ENCODE results near the gene FXYD3.
A peak's percentile ranks its signal among the peaks of the same experiment; 100 is the strongest.

The FXYD3 gene

GRCh38 chr19:35115177-35115951 lies at the start of gene FXYD3:
FXYD3 (plus strand) TSS chr19:35115823; CDS start chr19:35119377, 3,554 bp downstream.
- peak; percentile 94 for DNase-seq (ENCODE audit: low spot score)

- DNase-seq (ENCODE audit: low spot score) = no peak
Observed at GRCh38 chr19:35066121-35066520, 49.5 kb upstream of the FXYD3 start.

GRCh38 chr19:35066691-35067563 lies 48.7 kb upstream of the FXYD3 start:
- DNase-seq (ENCODE audit: low spot score) = peak; percentile 93

GRCh38 chr19:35068941-35069634 lies 46.5 kb upstream of the FXYD3 start:
- no peak for DNase-seq (ENCODE audit: low spot score)

- no peak for DNase-seq (ENCODE audit: low spot score)
Observed at GRCh38 chr19:35069696-35070095, 45.9 kb upstream of the FXYD3 start.

- DNase-seq (ENCODE audit: low spot score) = no peak
Observed at GRCh38 chr19:35070471-35070870, 45.2 kb upstream of the FXYD3 start.

GRCh38 chr19:35073516-35073915 lies 42.1 kb upstream of the FXYD3 start:
- no peak for DNase-seq (ENCODE audit: low spot score)

- DNase-seq (ENCODE audit: low spot score) = no peak
Observed at GRCh38 chr19:35073941-35074340, 41.7 kb upstream of the FXYD3 start.

- DNase-seq (ENCODE audit: low spot score) = no peak
Observed at GRCh38 chr19:35074426-35075201, 41.0 kb upstream of the FXYD3 start.

GRCh38 chr19:35075202-35076025 lies 40.2 kb upstream of the FXYD3 start:
- DNase-seq (ENCODE audit: low spot score) = no peak

GRCh38 chr19:35076026-35076370 lies 39.6 kb upstream of the FXYD3 start:
- DNase-seq (ENCODE audit: low spot score) = no peak

GRCh38 chr19:35076657-35077056 lies 39.0 kb upstream of the FXYD3 start:
- DNase-seq (ENCODE audit: low spot score) = no peak

GRCh38 chr19:35077411-35078223 lies 38.0 kb upstream of the FXYD3 start:
- DNase-seq (ENCODE audit: low spot score) = no peak

GRCh38 chr19:35079826-35080225 lies 35.8 kb upstream of the FXYD3 start:
- no peak for DNase-seq (ENCODE audit: low spot score)

GRCh38 chr19:35080613-35081170 lies 34.9 kb upstream of the FXYD3 start:
- DNase-seq (ENCODE audit: low spot score) = no peak

- DNase-seq (ENCODE audit: low spot score) = no peak
Observed at GRCh38 chr19:35081201-35081600, 34.4 kb upstream of the FXYD3 start.

GRCh38 chr19:35083691-35084508 lies 31.7 kb upstream of the FXYD3 start:
- no peak for DNase-seq (ENCODE audit: low spot score)

GRCh38 chr19:35084509-35084762 lies 31.2 kb upstream of the FXYD3 start:
- no peak for DNase-seq (ENCODE audit: low spot score)

- no peak for DNase-seq (ENCODE audit: low spot score)
Observed at GRCh38 chr19:35085947-35086346, 29.7 kb upstream of the FXYD3 start.
